Lower lobe of right lung (tissue), 2 donors: ENCODE results near the gene EPHA2. TPM values are rescaled to one million over a fixed set of nuclear protein-coding genes. Genes with fewer than 3 reads are reported as not detected.
A peak's percentile ranks its signal among the peaks of the same experiment; 100 is the strongest.

Experiments
- ATAC-seq, 2 donors: fragments of 200-7000 bp; cut with Tn5 transposase; one replicate each; pipeline ENCODE4 v1.9.1; 2020 to 2022; ENCODE audit warnings: mild to moderate bottlenecking in 2 of 2, moderate library complexity in 2 of 2
- DNase-seq: peaks from one replicate; pipeline ENCODE4 v3.0.0-alpha.2; 2020
- H3K27ac ChIP-seq: fragments of 200-600 bp; one replicate; pipeline ENCODE4 v1.8.0; 2022
- H3K27me3 ChIP-seq: fragments of 200-600 bp; one replicate; pipeline ENCODE4 v1.8.0; 2022; ENCODE audit warnings: low read depth
- H3K36me3 ChIP-seq: fragments of 200-600 bp; one replicate; pipeline ENCODE4 v1.8.0; 2022; ENCODE audit warnings: mild to moderate bottlenecking
- H3K4me1 ChIP-seq: fragments of 200-600 bp; one replicate; pipeline ENCODE4 v1.8.0; 2022
- H3K4me3 ChIP-seq: fragments of 200-600 bp; one replicate; pipeline ENCODE4 v1.8.0; 2022; ENCODE audit warnings: mild to moderate bottlenecking
- H3K9me3 ChIP-seq: fragments of 200-600 bp; one replicate; pipeline ENCODE4 v1.8.0; 2022
- intact Hi-C: fragments of 100-400 bp; cut with DNase I; formaldehyde crosslinking; loops from one replicate; pipeline ENCODE4 v1.11.0; 2022
- total RNA-seq: library from RNA; stranded (reverse); fragmentation: NEBNext Ultra II Directional; extraction: Animal tissue kit (Norgen Biotek cat#: 25700); gene quantifications from one replicate; pipeline ENCODE4 v1.2.1, GENCODE V29; 2021
- TF ChIP-seq, protein P1 (sequence below): fragments of 200-600 bp; IDR thresholded peaks from one replicate; pipeline ENCODE4 v1.8.0; 2022; ENCODE audit warnings: antibody characterized with exemption, mild to moderate bottlenecking
- donor health status: DM: no; HTN: yes; CAD: no; lungs with severe emphysema.

EPHA2 gene
- total RNA-seq, 1 donor from 2014 or later = 20.4 TPM

DNA sequence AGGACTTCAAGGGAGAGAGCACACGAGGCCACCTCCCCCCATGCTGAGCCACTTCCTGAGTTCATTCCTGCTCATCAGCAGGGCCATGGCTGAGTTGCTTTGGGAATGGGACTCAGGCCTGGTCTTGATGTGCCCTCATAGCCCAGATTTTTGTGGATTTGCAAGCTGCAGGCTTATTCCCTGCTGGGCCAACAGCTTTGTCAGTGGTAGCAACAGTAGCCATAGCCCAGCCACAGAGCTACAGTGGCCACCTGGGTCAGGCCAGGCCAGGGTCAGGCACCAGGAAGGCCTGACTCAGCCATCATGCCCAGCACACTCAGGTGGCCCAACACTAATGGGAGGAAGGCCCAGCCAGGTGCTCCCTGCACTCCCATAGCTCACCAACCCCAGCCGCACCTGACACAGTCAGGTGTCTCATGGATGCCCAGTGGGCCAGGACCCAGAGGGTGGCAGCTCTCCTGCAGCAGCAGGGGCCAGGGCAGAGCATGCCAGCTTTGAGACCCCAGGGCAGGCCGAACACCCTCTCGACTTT lies 33.5 kb downstream of the EPHA2 start:
- H3K27me3 ChIP-seq = no peaks in the 10 kb centered on the region
- peaks cover 26% of the 10 kb centered on the region for H3K36me3 ChIP-seq
- intact Hi-C loops = no loop called here
- H3K9me3 ChIP-seq = no peaks in the 10 kb centered on the region
- H3K4me3 ChIP-seq = no peak overlapping the region
- peak; percentile 6 to 13 for ATAC-seq
- peak; percentile 45 for DNase-seq
- TF ChIP-seq, protein P1, sequence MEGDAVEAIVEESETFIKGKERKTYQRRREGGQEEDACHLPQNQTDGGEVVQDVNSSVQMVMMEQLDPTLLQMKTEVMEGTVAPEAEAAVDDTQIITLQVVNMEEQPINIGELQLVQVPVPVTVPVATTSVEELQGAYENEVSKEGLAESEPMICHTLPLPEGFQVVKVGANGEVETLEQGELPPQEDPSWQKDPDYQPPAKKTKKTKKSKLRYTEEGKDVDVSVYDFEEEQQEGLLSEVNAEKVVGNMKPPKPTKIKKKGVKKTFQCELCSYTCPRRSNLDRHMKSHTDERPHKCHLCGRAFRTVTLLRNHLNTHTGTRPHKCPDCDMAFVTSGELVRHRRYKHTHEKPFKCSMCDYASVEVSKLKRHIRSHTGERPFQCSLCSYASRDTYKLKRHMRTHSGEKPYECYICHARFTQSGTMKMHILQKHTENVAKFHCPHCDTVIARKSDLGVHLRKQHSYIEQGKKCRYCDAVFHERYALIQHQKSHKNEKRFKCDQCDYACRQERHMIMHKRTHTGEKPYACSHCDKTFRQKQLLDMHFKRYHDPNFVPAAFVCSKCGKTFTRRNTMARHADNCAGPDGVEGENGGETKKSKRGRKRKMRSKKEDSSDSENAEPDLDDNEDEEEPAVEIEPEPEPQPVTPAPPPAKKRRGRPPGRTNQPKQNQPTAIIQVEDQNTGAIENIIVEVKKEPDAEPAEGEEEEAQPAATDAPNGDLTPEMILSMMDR = no peak
- H3K27ac ChIP-seq = no peak overlapping the region
- peaks cover 34% of the 10 kb centered on the region for H3K4me1 ChIP-seq

DNA sequence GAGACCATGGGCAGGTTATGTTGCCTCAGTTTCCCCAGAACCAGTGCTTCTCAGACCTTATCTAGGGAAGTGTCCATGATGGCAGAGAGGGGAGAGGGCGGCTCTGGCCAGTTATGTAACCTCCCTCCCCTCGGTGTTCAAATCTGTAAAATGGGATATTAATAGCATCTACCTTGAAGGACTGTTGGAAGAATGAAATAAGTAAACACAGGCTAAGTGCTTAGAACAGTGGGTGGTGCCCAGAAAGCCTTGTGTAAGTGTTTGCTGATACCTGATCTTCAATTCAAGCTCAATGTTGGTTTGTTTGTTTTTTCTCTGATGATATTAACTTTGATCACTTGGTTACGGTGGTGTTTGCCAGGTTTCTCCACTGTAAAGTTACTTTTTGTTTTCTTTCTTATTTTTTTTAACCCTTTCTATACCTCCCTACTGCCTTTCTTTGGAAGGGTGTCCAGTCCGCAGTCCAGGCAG lies 34.9 kb downstream of the EPHA2 start:
- DNase-seq (no peak), ATAC-seq (peak; percentile 66 to 82)
- peaks cover 12% of the 10 kb centered on the region for H3K36me3 ChIP-seq
- no peaks in the 10 kb centered on the region for H3K9me3 ChIP-seq
- no peak overlapping the region for H3K4me3 ChIP-seq
- H3K27ac ChIP-seq = no peak overlapping the region
- TF ChIP-seq, protein P1 = no peak
- H3K4me1 ChIP-seq = peaks cover 34% of the 10 kb centered on the region
- intact Hi-C loops = no loop called here
- H3K27me3 ChIP-seq = no peaks in the 10 kb centered on the region

DNA sequence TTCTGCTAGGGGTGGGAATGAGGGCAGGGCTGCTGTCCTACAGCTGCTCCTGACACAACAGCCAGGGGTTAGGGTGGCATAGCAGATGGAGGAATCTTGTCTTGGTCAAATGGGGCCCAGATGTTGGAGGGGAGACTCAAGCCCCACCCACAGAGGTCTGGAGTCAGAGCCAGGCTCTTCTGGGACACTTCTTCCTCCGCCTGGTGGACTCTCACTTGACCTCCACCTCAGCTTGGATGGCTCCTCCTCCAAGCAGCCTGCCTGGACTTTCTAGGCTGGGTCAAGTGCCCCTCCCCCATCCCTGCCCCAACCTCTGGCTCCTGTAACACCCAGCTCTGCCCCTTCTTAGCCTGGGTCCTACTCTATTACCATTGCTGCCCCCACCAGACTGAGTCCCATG lies 35.5 kb downstream of the EPHA2 start:
- no peak for DNase-seq
- intact Hi-C loops = no loop called here
- no peaks in the 10 kb centered on the region for H3K9me3 ChIP-seq
- H3K27ac ChIP-seq = no peak overlapping the region
- ATAC-seq = peak; percentile 2 to 4
- peaks cover 34% of the 10 kb centered on the region for H3K4me1 ChIP-seq
- no peaks in the 10 kb centered on the region for H3K27me3 ChIP-seq
- H3K36me3 ChIP-seq = peaks cover 8% of the 10 kb centered on the region
- TF ChIP-seq, protein P1 = no peak
- H3K4me3 ChIP-seq = no peak overlapping the region

DNA sequence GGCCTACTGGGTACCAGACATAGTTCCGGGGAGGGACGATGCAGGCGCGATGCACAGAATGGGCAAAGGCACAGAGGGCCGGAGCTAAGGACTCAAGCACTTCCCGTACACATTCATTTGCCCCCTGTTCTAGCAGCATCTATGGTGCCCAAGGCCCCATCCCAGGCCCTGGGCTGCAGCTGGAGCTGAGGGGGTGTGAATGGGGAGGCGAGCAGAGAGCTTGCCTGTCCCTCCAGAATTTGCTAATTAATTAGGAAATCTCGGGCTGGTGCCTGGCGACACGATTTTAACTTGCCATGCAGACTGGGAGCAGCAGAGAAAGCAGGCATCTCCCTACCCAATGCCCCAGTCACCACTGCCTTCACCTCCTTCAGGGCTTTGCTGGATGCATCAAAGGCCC lies 35.9 kb downstream of the EPHA2 start:
- Histone ChIP-seq H3K9me3 (no peaks in the 10 kb centered on the region), H3K4me1 (peaks cover 34% of the 10 kb centered on the region), H3K27ac (no peak overlapping the region), H3K4me3 (no peak overlapping the region), H3K36me3 (peaks cover 6% of the 10 kb centered on the region), H3K27me3 (no peaks in the 10 kb centered on the region)
- ATAC-seq (no peak), DNase-seq (no peak)
- TF ChIP-seq, protein P1 = no peak
- intact Hi-C loops = no loop called here

DNA sequence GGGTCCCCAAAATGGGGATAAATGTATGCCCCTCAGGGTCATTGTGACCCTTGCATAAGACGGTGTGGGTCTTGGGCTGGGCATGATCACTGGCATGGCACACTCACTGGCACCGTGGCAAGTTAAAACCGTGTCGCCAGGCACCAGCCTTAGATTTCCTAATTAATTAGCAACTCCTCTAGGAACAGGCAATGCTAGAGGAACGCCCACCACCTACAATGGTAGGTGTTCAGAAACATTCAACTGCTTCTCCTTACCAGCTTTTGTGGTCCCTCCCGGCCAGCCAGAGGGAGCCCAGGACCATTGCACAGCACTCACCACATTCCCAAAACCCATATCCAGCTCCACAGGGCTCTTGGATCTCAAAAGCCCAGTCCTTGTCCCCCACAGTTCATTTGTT lies 36.4 kb downstream of the EPHA2 start:
- intact Hi-C loops = no loop called here
- TF ChIP-seq, protein P1 = no peak

More for the DNA sequence above, 36.4 kb downstream of the EPHA2 start:
- Histone ChIP-seq H3K27ac (no peak overlapping the region), H3K9me3 (no peaks in the 10 kb centered on the region), H3K27me3 (no peaks in the 10 kb centered on the region), H3K36me3 (peaks cover 2% of the 10 kb centered on the region), H3K4me1 (peaks cover 34% of the 10 kb centered on the region), H3K4me3 (no peak overlapping the region)
- ATAC-seq = no peak
- no peak for DNase-seq
